Measurements from ENCODE around the gene PRKCI.

DNA sequence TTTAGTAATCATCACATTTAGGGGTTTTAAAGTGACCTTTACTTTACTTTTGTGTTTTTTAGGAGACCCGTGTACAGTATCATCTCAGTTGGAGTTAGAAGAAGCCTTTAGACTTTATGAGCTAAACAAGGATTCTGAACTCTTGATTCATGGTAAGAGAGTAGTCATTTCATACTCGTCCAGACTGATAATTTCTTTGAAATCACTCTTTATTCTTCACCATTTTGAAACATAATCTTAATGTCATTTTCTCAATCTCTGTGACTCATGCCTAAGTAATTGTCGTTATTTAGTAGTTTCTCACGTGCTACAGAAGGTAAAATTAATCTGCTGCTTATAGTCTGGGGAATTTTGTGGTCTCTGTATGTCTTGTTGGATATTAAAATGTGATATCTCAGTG, 37.7 kb downstream of the PRKCI start:
- TF ChIP-seq, protein P1, sequence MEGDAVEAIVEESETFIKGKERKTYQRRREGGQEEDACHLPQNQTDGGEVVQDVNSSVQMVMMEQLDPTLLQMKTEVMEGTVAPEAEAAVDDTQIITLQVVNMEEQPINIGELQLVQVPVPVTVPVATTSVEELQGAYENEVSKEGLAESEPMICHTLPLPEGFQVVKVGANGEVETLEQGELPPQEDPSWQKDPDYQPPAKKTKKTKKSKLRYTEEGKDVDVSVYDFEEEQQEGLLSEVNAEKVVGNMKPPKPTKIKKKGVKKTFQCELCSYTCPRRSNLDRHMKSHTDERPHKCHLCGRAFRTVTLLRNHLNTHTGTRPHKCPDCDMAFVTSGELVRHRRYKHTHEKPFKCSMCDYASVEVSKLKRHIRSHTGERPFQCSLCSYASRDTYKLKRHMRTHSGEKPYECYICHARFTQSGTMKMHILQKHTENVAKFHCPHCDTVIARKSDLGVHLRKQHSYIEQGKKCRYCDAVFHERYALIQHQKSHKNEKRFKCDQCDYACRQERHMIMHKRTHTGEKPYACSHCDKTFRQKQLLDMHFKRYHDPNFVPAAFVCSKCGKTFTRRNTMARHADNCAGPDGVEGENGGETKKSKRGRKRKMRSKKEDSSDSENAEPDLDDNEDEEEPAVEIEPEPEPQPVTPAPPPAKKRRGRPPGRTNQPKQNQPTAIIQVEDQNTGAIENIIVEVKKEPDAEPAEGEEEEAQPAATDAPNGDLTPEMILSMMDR (IDR thresholded peaks at IDR 0.05; ENCODE audit: poor library complexity, severe bottlenecking) = no peak
- TF ChIP-seq RAD21 (conservative IDR thresholded peaks at IDR 0.05) = no peak
- TF ChIP-seq EZH2 (IDR thresholded peaks at IDR 0.05; ENCODE audit: borderline replicate concordance, insufficient read depth, low read length, poor library complexity, severe bottlenecking) = no peak
- no peak for TF ChIP-seq SMC3 (conservative IDR thresholded peaks at IDR 0.05; ENCODE audit: poor library complexity)
- no peak for TF ChIP-seq TAF1 (IDR thresholded peaks at IDR 0.05; ENCODE audit: low read depth)
- TF ChIP-seq, protein P2, sequence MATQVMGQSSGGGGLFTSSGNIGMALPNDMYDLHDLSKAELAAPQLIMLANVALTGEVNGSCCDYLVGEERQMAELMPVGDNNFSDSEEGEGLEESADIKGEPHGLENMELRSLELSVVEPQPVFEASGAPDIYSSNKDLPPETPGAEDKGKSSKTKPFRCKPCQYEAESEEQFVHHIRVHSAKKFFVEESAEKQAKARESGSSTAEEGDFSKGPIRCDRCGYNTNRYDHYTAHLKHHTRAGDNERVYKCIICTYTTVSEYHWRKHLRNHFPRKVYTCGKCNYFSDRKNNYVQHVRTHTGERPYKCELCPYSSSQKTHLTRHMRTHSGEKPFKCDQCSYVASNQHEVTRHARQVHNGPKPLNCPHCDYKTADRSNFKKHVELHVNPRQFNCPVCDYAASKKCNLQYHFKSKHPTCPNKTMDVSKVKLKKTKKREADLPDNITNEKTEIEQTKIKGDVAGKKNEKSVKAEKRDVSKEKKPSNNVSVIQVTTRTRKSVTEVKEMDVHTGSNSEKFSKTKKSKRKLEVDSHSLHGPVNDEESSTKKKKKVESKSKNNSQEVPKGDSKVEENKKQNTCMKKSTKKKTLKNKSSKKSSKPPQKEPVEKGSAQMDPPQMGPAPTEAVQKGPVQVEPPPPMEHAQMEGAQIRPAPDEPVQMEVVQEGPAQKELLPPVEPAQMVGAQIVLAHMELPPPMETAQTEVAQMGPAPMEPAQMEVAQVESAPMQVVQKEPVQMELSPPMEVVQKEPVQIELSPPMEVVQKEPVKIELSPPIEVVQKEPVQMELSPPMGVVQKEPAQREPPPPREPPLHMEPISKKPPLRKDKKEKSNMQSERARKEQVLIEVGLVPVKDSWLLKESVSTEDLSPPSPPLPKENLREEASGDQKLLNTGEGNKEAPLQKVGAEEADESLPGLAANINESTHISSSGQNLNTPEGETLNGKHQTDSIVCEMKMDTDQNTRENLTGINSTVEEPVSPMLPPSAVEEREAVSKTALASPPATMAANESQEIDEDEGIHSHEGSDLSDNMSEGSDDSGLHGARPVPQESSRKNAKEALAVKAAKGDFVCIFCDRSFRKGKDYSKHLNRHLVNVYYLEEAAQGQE (IDR thresholded peaks at IDR 0.05; ENCODE audit: borderline replicate concordance) = no peak
- TF ChIP-seq POLR2AphosphoS5 (IDR thresholded peaks at IDR 0.05) = no peak
- no peak for TF ChIP-seq EP300 (conservative IDR thresholded peaks at IDR 0.05; ENCODE audit: poor library complexity, severe bottlenecking)
- no peak for TF ChIP-seq MXI1 (conservative IDR thresholded peaks at IDR 0.05; ENCODE audit: poor library complexity, severe bottlenecking)

All from neural cell (in vitro differentiated cells).